ENCODE data around the gene XAGE1B. TPM values are rescaled to one million over a fixed set of nuclear protein-coding genes. Genes with fewer than 3 reads are reported as not detected.
"Not testable (repeated sequence)": the region's sequence is repeated elsewhere in the genome, so short reads cannot be mapped to it uniquely, and the experiment has no call there.

Gene XAGE1B
- total RNA-seq, 4 donors from 2014 or later, result not detected

DNA sequence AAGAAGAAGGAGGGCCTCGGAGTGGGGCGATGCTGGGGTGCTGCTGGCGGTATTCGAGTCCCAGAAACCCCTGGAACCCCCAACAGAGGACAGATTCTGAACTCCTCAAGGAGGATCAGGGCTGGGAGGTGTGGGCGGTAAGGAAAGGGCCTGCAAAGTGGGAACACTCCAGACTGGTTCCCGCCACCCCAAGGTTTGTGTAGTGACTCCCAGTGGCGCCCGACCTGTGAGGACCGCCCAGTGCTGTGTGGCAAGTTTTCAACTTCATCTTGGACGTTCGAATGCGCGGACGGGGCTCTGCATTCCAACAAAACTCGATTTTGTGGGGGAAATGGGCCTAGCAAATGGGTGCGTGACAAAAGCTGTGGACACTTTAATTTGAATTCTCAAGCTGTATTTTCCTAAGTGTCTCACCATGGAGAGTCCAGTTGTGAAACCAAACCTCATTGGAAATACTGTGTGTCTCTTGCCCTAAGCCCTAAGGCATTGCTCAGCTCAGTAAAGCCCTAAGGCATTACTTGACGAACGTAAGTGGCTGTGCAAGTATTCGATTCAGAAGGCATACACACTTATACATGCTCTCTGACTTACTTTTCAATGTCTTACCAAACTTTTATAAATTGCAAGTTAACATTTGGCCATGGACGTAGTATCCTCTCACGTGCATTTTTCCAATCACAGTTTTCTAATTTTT, 27.4 kb upstream of the XAGE1B start:
- Histone ChIP-seq H3K4me1 (no peaks in the 10 kb centered on the region), H3K27me3 (peaks cover 0 to 5% of the 10 kb centered on the region in 2 donors), H3K4me3 (no peak overlapping the region), H3K9me3 (no peaks in the 10 kb centered on the region), H3K36me3 (no peaks in the 10 kb centered on the region), H3K27ac (no peak overlapping the region)
- intact Hi-C loops (cut with DNase I; ENCODE audit: low total_unique reads), result no loop called here
- DNase-seq, result no peak
- TF ChIP-seq, protein P1, sequence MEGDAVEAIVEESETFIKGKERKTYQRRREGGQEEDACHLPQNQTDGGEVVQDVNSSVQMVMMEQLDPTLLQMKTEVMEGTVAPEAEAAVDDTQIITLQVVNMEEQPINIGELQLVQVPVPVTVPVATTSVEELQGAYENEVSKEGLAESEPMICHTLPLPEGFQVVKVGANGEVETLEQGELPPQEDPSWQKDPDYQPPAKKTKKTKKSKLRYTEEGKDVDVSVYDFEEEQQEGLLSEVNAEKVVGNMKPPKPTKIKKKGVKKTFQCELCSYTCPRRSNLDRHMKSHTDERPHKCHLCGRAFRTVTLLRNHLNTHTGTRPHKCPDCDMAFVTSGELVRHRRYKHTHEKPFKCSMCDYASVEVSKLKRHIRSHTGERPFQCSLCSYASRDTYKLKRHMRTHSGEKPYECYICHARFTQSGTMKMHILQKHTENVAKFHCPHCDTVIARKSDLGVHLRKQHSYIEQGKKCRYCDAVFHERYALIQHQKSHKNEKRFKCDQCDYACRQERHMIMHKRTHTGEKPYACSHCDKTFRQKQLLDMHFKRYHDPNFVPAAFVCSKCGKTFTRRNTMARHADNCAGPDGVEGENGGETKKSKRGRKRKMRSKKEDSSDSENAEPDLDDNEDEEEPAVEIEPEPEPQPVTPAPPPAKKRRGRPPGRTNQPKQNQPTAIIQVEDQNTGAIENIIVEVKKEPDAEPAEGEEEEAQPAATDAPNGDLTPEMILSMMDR (IDR thresholded peaks at IDR 0.05), result no peak
- no peak for TF ChIP-seq POLR2A (IDR thresholded peaks at IDR 0.05)

DNA sequence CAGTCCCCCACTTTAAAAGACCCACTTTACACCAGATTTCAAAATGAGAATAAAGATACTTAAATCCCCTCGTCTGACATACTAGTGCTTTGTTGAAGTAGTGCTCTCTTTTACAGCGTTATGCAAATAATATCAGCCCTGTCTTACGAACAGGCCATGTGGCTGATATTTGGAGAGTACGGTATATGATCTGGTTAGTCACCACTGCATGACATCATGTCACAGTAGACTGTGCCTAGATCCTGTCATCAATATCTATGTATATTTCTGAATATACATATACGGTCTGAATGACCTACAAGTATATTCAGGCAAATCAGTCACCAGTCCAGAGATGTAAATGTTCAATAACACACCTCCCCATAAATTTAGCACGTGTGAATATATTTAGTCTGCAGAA, 25.4 kb upstream of the XAGE1B start:
- intact Hi-C loops (cut with DNase I; ENCODE audit: low total_unique reads), result no loop called here
- Histone ChIP-seq H3K9me3 (no peaks in the 10 kb centered on the region), H3K36me3 (no peaks in the 10 kb centered on the region), H3K4me1 (no peaks in the 10 kb centered on the region), H3K27me3 (peaks cover 0 to 5% of the 10 kb centered on the region in 2 donors), H3K4me3 (no peak overlapping the region), H3K27ac (no peak overlapping the region)
- TF ChIP-seq, protein P1 (IDR thresholded peaks at IDR 0.05), result no peak
- TF ChIP-seq POLR2A (IDR thresholded peaks at IDR 0.05), result no peak
- no peak for DNase-seq

DNA sequence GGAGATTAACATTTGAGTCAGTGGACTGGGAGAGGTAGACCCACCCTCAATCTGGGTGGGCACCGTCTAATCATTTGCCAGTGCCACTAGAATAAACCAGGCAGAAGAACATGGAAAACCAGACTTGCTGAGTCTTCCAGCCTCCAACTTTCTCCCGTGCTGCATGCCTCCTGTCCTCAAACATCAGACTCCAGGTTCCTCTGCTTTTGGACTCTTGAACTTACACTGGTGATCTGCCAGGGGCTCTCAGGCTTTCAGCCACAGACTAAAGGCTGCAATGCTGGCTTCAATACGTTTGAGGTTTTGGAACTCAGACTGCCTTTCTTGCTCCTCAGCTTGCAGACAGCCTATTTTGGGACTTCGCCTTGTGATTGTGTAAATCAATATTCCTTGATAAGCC, 24.2 kb upstream of the XAGE1B start:
- DNase-seq; H3K4me1 ChIP-seq; H3K9me3 ChIP-seq; H3K27ac ChIP-seq; intact Hi-C loops (cut with DNase I; ENCODE audit: low total_unique reads); H3K36me3 ChIP-seq; H3K4me3 ChIP-seq; H3K27me3 ChIP-seq: not testable (repeated sequence)

DNA sequence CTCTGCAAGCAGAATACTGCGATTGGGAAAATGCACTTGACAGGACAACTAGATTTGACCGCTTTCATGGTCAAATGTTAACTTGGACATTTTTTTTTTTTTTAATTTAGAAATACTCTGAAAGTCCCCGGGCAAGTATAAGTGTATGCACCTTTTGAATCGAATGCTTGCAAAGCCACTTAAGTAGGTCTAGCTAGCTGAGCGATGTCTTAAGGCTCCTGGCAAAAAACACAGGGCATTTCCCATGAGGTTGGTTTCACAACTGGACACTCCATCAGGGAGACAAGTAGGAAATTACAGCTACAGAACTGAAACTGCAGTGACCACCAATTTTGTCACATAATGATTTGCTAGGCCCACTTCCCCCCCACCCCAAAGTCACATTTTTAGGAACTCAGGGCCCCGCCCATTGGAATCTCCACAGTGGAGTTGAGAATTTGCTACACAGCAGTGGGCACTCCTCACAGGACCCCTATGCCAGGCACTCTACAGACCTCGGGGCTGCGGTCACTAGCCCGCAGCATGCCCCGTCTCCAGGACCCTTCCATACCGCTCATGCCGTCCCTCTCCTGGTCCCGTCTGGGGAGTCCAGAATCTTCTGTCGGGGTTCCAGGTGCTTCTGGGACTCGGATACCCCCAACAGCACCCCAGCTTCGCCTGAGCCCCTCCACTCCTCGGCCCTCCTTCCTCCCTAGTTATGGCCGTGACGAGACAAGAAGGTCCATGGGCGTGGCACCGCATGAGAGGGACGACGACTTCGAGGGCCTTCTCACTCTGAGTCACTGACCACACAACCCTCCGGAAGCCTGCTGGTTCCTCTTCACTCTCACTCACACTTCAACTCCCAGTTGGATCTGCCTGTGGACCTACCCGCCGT, 515 bp downstream of the XAGE1B start:
- H3K27me3 ChIP-seq; H3K36me3 ChIP-seq; H3K4me3 ChIP-seq; H3K27ac ChIP-seq; DNase-seq; H3K4me1 ChIP-seq; intact Hi-C loops (cut with DNase I; ENCODE audit: low total_unique reads); H3K9me3 ChIP-seq: not testable (repeated sequence)

DNA sequence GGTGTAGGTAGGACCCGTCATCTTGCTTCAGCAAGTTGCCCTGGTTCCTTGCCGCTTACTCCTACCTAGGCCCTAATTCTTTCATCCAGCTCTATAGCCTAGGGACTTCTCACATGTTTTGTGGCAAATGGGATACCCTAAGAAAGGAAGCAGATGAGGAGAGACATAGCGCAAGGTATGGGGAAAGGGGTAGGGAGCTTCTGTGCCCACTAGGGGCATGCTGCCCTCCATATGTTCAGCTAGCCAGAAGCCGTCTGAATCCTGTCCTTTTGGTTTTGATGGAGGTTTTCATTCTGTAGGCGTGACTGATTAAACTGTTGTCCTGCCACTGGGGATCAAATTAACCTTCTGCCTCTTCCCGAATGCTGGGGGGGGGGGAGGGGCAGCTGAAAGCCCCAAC, 5.7 kb downstream of the XAGE1B start:
- H3K36me3 ChIP-seq; DNase-seq; H3K27me3 ChIP-seq; H3K27ac ChIP-seq; intact Hi-C loops (cut with DNase I; ENCODE audit: low total_unique reads); H3K9me3 ChIP-seq; H3K4me1 ChIP-seq; H3K4me3 ChIP-seq: not testable (repeated sequence)

DNA sequence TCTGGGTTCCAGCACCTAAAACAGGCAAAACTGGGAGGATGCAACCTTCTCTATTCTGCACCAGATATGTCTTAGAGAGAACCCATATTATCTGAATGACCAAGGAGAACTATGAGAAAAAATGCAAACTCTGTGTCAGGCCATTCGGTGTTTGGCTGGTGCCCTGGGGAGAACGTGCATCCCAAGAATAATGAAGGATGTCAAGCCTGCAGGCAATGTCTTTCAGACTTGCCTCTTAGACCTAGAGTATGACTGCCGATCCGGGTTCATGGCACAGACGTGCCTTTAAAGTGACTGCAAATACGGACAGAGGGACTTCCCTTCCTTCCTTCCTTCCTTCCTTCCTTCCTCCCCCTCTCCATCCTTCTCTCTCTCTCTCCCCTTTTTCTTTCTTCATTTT, 6.9 kb downstream of the XAGE1B start:
- Histone ChIP-seq H3K36me3 (no peaks in the 10 kb centered on the region), H3K27me3 (no peaks in the 10 kb centered on the region), H3K4me1 (no peaks in the 10 kb centered on the region), H3K4me3 (no peak overlapping the region), H3K9me3 (no peaks in the 10 kb centered on the region), H3K27ac (no peak overlapping the region)
- DNase-seq, result no peak
- intact Hi-C loops (cut with DNase I; ENCODE audit: low total_unique reads), result no loop called here
- TF ChIP-seq, protein P1 (IDR thresholded peaks at IDR 0.05), result no peak
- TF ChIP-seq POLR2A (IDR thresholded peaks at IDR 0.05), result no peak
